Stimulated activated CD8-positive, alpha-beta memory T cell treated with anti-CD3 and anti-CD28 coated beads, Interleukin-7, amount 100 ng/mL, for 48 hours (primary cell): ENCODE data around the gene PTGFR.

Experiments used
- DNase-seq, 2 donors: peaks; one replicate each; pipeline ENCODE4 v3.0.0-alpha.2; 2020; ENCODE audit warnings: low read depth in 1 of 2; ENCODE audit errors: extremely low read depth in 1 of 2

PTGFR gene

GRCh38 chr1:78519446-78519845 lies 28.7 kb downstream of the PTGFR start:
- no peak for DNase-seq

- no peak for DNase-seq
Measured at GRCh38 chr1:78520216-78520615, 29.4 kb downstream of the PTGFR start.

GRCh38 chr1:78520843-78521242 lies 30.1 kb downstream of the PTGFR start:
- no peak for DNase-seq

- DNase-seq = no peak
Measured at GRCh38 chr1:78522136-78522535, 31.4 kb downstream of the PTGFR start.

GRCh38 chr1:78526496-78526895 lies 35.7 kb downstream of the PTGFR start:
- no peak for DNase-seq

- no peak for DNase-seq
Measured at GRCh38 chr1:78527706-78528105, 36.9 kb downstream of the PTGFR start.

GRCh38 chr1:78533527-78533926 lies 42.8 kb downstream of the PTGFR start:
- DNase-seq = no peak

- no peak for DNase-seq
Measured at GRCh38 chr1:78535286-78535685, 44.5 kb downstream of the PTGFR start.

GRCh38 chr1:78536427-78536826 lies 45.7 kb downstream of the PTGFR start:
- DNase-seq = no peak

GRCh38 chr1:78540048-78540447 lies 49.3 kb downstream of the PTGFR start:
- DNase-seq = no peak

GRCh38 chr1:78541479-78541878 lies 50.7 kb downstream of the PTGFR start:
- DNase-seq = no peak

- DNase-seq = no peak
Measured at GRCh38 chr1:78543941-78544643, 53.3 kb downstream of the PTGFR start.

GRCh38 chr1:78547081-78547480 lies 56.3 kb downstream of the PTGFR start:
- no peak for DNase-seq

- no peak for DNase-seq
Measured at GRCh38 chr1:78549331-78549730, 58.6 kb downstream of the PTGFR start.

- no peak for DNase-seq
Measured at GRCh38 chr1:78549891-78550290, 59.1 kb downstream of the PTGFR start.

- DNase-seq = no peak
Measured at GRCh38 chr1:78553859-78554258, 63.1 kb downstream of the PTGFR start.

- DNase-seq = no peak
Measured at GRCh38 chr1:78554840-78555239, 64.1 kb downstream of the PTGFR start.

- DNase-seq = no peak
Measured at GRCh38 chr1:78559680-78560079, 68.9 kb downstream of the PTGFR start.

- no peak for DNase-seq
Measured at GRCh38 chr1:78560811-78561210, 70.0 kb downstream of the PTGFR start.

GRCh38 chr1:78561856-78562255 lies 71.1 kb downstream of the PTGFR start:
- DNase-seq = no peak

GRCh38 chr1:78565393-78565792 lies 74.6 kb downstream of the PTGFR start:
- DNase-seq = no peak

GRCh38 chr1:78570539-78570938 lies 79.8 kb downstream of the PTGFR start:
- no peak for DNase-seq
